NCI-H2081 (cell line): ENCODE measurements around the gene CXXC1.
A peak's percentile ranks its signal among the peaks of the same experiment; 100 is the strongest.
"Not testable (repeated sequence)": the region's sequence is repeated elsewhere in the genome, so short reads cannot be mapped to it uniquely, and the experiment has no call there.

Experiments
- DNase-seq, 2 experiments: peaks; one replicate each; lab custom pipeline; 2025; lab: John Stamatoyannopoulos, UW

Gene CXXC1

DNA sequence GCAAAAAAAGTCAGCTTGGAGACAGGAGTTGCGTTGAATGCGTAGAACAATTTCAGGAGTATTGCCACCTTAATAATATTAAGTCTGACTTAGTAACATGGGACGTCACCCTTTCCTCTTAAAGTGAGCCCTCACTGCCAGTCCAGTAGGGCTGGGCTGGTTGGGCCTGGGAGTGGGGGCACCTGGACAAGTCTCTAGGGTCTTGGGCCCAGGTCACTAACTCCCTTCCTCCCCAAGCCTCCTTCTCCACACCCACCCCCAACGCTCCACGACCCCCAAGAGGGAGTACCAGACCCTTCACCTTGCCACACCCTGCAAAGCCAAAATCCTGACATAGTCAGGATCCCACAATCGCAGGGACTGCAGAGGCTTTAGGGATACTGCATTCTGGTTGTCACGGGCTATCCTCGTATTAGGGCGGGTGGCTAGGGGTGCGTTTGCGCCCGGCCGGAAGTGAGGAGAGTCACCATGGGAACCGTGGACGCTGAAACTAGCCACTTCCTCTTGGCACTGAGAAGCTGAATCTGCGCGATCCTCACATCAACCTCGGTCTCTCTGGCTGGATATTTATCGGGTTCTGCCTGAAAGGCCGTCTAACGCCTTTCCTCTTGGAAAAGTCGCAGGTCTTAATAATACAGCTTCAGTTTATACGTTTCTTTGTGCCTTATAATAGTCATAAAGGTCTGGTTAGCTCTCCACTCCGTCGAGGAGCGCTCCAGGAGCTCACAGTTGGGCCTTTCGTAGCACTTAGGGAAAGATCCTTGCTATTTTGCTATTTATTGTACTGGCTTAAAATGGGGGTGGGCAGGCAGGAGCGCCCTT lies 10.3 kb upstream of the CXXC1 start:
- peak; percentile 30 to 46 for DNase-seq

DNA sequence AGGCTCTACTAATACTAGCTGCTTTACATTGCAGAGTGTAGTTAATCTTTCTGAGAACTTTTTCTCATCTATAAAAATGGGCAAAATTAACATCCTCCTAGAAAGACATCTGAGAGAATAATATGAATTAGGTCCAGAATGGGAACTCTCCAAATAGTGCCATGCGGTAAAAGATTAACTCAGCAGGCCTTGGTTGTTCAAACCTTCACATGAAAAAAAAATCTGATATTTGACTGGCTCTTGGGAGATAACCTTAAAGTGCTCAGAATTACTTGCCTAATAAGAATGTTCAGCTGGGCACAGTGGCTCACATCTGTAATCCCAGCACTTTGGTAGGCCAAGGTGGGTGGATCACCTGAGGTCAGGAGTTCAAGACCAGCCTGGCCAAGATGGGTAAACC lies 5.5 kb upstream of the CXXC1 start:
- DNase-seq, result no peak

- no peak for DNase-seq
Observed at GRCh38 chr18:50289108-50289443, 1.6 kb upstream of the CXXC1 start.

DNA sequence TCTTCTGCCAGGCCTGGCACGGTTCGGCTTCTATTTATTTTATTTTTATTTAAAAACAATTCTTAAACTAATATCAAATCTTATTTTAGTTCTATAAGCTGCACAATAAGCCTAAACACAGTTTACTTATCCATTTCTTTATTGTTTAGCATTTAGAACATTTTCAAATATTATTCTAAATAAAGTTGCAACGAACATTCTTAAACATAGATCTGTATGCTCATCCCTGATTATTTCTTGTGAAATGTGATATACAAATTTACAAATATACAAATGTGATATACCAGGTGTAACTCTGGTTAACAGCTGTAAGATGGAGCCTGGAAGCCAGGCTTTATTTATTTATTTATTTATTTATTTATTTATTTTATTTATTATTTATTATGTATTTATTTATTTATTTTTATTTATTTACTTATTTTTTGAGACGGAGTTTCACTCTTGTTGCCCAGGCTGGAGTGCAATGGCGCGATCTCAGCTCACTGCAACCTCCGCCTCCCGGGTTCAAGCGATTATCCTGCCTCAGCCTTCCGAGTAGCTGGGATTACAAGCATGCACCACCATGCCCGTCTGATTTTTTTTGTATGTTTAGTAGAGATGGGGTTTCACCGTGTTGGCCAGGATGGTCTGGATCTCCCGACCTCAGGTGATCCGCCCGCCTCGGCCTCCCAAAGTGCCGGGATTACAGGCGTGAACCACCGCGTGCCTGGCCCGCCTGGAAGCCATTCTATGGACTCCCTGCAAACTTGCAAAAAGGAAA lies 1.0 kb upstream of the CXXC1 start:
- DNase-seq, result not testable (repeated sequence)

DNA sequence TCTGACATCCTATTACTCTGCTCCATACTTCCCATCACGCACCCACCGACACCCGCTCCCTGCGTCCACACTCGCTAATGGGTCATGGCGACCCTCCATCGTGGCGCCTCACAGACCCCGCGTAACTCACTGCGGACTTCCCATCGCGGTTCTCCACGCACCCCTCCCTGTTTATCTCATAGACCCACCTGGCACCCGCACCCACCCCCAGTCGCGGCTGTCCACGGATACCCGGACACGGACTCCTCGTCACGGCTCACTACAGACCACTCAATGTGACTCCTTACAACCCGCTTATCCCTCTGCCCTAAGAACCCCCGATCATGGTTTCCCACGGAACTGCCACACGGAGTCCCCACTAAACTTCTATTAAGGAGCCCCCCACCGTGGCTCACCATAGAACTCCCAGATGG lies 458 bp downstream of the CXXC1 start:
- no peak for DNase-seq

DNA sequence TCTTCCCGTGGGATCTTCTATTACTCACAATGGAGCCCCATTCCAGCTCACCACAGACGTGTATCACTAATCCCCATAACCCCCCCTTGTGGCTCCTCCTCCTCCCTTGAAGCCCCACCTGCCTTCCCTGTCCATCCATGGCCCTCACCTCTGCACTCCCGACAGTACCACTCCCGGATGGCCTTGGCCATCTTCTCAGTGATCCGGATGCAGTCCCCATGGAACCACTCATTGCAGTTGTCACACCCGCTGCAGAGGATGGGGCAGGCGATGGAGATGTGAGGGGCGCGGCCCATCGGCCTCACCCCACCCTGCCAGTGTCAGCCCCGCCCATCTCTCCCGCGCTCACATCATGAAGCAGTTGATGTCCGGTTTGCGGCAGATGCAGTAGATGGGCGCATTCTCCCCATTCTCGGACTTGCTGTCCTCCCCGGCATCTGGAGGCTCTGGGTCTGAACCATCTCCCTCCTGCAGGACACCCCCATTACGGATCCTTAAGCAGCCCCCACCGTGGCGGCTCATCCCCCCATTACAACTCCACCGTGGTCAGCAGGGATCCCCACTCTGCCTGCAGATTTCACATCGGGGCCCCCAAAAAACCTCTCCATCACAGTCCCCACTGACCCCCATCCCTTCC lies 983 bp downstream of the CXXC1 start:
- DNase-seq, result peak in 1 of 2 experiments; percentile 20

DNA sequence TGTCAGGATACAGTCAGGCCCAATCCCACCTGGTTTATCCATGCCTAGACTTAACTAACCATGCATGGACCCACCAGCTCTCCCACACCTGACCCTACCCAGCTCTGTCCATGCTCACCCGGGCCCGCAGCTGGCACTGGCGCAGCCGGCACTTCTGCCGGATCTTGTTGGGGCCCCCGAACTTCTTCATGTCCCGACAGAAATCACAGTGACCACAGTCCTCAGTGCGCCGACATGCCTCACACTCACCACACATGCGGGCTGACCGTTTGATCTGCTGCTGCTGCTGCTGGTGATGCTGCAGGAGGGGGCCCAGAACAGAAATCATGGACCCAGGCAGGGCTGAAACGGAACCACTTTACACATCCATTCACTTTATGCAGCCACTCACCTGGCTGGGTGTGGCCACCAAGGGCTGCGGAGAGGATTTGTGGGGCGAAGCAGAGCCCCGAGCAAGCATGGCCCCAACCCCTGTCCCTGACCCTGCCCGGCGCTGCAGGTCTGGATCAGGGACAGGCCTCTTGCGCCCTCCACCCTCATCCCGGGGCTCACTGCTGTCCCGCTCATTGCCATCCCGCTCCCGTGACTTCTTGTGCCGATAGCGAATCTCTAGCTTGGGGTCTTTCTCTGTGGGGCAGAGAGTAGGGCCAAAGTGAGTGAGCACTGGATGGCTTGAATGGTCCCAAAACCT lies 1.7 kb downstream of the CXXC1 start:
- no peak for DNase-seq

- DNase-seq, result no peak
Observed at GRCh38 chr18:50285071-50285470, 2.4 kb downstream of the CXXC1 start.

- DNase-seq, result no peak
Observed at GRCh38 chr18:50284255-50284885, 3.1 kb downstream of the CXXC1 start.

DNA sequence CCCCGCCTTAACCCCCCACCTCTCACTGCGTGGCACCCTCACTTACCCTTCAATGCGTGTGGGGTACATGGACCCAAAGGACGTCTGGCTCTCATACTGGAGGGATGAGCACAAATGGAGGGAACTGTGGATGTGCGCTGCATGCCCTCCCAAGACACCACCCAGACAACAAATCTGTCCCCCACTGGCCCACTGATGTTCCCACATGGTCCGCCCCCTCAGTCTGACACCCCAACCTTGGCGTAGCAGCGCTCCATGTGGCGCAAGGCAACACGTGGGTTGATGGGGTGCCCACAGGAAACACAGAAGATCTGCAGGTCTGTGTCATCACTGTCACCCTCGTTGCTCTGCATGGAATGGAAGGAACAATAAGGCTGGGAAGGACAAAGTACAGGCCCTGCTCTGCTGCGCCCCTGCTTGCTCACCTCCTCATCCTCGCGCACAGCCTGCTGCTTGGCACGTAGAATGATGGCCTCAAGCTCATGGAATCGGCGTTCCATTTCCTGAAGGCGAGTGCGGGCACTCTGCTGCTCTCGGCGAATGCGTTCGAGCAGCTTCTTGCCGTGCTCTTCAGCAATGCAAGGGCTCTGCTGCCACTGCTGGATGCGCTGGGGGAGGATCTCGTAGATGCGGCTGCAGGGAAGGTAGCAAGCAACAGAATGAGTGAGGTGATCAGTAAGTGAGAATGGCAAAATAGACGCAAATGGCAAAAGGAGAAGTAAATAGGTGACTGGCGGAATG lies 3.9 kb downstream of the CXXC1 start:
- no peak for DNase-seq

DNA sequence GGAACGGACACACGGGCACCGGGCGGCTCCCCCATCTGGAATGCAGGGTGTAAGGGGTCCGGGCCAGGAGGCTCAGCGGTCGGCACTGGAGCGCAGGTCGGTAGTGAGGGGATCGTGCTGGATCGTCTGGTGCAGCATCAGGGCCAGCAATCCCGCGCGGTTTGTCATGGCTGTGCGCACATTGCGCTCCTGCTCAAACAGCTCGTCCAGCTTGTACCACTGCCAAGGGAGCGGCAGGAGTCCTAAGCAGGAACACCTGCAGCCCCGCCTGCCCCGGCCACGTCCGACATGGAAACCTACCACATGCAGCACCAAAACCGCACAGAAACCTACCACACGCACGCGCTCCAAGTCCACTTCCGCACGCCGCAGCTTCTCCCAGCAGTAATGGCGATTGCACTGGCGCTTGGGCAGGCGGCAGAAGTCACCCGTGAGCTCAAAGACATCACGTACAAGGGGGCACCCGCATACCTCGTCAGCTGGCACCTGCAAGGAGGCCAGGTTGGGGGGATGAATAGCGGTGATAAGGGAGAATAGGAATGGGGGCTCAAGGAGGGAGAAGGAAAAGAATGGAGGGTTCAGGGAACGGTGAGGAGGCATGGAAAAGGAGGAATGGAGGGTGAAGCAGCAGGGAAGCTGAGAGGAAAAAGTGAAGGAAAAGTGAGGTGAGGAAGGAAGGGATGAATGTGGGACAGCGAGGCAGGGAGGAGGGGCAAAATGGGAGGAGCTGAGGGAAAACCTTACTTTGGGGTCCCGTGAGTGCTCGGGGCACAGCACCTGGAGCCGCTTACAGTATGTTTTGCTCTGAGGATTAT lies 4.8 kb downstream of the CXXC1 start:
- peak; percentile 39 to 78 for DNase-seq

- no peak for DNase-seq
Observed at GRCh38 chr18:50281972-50282520, 5.4 kb downstream of the CXXC1 start.

- DNase-seq, result peak; percentile 96 to 99
Observed at GRCh38 chr18:50281295-50281971, 6.1 kb downstream of the CXXC1 start, which contains the start of gene MBD1. Gene MBD1 (minus strand): TSS chr18:50281523. CDS start chr18:50279992, 1,531 bp downstream.

- DNase-seq, result no peak
Observed at GRCh38 chr18:50280707-50281294, 6.7 kb downstream of the CXXC1 start.

GRCh38 chr18:50279752-50280151 lies 7.7 kb downstream of the CXXC1 start:
- no peak for DNase-seq

DNA sequence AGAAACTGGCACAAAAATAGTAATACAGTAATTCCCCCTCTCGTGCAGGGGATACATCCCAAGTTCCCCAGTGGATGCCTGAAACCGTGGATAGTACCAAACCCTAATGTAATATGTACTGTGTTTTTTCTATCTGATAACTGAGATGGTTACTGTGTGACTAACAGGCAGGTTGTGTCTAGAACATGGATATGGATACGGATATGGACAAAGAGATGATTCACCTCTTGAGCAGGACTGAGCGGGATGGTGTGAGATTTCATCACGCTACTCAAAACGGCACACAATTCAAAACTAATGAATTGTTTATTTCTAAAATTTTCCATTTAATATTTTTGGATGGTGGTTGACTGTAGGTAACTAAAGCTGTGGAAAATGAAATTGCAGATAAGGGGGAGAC lies 9.6 kb downstream of the CXXC1 start:
- no peak for DNase-seq

GRCh38 chr18:50276452-50276851 lies 11.0 kb downstream of the CXXC1 start:
- no peak for DNase-seq

- no peak for DNase-seq
Observed at GRCh38 chr18:50275503-50276036, 11.9 kb downstream of the CXXC1 start.

GRCh38 chr18:50274941-50275340 lies 12.6 kb downstream of the CXXC1 start:
- no peak for DNase-seq
